ENCODE measurements around the gene CFAP46. TPM values are rescaled to one million over a fixed set of nuclear protein-coding genes. Genes with fewer than 3 reads are reported as not detected.
"Not testable (repeated sequence)": the region's sequence is repeated elsewhere in the genome, so short reads cannot be mapped to it uniquely, and the experiment has no call there.

The CFAP46 gene
- total and polyA plus RNA-seq, 2 donors: 0.53 TPM; not detected in 1

- Histone ChIP-seq H3K4me1 (ENCODE audit: insufficient read depth) (no peaks in the 10 kb centered on the region), H3K4me3 (ENCODE audit: low read depth, low read length) (no peak overlapping the region), H3K36me3 (ENCODE audit: insufficient read depth) (no peaks in the 10 kb centered on the region), H3K27ac (ENCODE audit: low read depth) (no peak overlapping the region)
- 92% methylated on average over 17 of the region's 17 CpGs for WGBS
- DNase-seq (ENCODE audit: extremely low spot score): no peak
Observed at GRCh38 chr10:132928261-132928660, 14.1 kb downstream of the CFAP46 start.

DNA sequence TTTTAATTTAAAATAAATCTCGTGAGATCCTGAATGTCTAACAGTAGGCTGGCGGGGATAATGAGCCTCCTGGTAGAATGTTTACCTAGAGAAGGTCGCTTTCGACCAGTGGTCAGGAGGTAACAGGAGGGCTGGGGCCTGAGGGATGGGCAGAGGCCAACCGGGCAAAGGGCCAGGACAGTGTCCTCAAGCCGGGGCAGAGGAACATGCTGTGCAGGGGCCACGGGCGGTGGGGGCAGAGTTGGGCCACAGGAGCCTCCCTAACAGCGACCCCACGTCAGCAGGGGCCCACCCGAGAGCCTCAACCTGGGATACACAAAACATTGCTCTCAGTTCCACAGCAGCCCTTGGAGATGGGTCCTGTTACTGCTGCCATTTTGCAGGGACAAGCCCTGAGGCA is 14.5 kb downstream of the CFAP46 start:
- H3K27ac ChIP-seq (ENCODE audit: low read depth): no peak overlapping the region
- 84% methylated on average over 11 of the region's 11 CpGs for WGBS
- no peaks in the 10 kb centered on the region for H3K36me3 ChIP-seq (ENCODE audit: insufficient read depth)
- no peak overlapping the region for H3K4me3 ChIP-seq (ENCODE audit: low read depth, low read length)
- no peaks in the 10 kb centered on the region for H3K4me1 ChIP-seq (ENCODE audit: insufficient read depth)
- DNase-seq (ENCODE audit: extremely low spot score): no peak

DNA sequence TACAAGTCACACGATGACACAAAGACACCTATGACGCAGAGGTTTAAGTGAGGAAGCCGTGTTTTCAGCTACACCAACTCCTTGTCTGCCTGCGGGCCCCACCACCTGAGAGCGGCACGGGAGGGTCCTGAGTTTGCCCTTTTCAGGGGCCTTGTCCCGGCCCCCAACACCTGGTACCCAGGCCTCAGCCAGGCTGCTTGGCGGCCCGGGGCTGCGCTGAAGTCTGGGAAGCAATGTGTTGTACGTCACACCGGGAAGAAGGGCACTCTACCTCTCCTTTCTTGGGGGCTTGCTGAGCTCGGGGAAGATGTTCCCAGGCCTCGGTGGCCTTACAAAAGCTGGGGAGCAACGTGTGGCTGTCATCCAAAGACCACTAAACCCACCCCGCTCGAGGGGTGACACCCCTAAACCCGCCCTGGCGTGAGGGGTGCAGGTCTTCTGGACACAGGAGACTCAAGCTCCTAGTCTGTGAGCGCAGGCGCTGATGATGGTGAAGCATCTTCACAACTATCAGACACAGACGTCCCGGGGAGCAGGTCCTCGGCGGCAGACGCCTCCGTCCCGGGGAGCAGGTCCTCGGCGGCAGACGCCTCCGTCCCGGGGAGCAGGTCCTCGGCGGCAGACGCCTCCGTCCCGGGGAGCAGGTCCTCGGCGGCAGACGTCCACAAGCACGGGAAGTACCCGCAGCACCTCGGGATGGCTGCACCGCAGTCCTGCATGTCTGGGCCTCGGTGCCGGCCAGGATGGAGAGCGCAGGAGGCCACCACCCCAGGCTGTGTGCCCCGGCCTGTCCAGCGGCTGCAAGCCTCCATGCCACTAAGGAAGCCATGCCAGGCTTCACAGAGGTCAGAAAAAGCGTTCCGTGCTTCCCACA is 15.4 kb downstream of the CFAP46 start:
- WGBS: 88% methylated on average over 52 of the region's 52 CpGs
- DNase-seq (ENCODE audit: extremely low spot score): no peak
- H3K4me1 ChIP-seq (ENCODE audit: insufficient read depth): no peaks in the 10 kb centered on the region
- H3K36me3 ChIP-seq (ENCODE audit: insufficient read depth): no peaks in the 10 kb centered on the region
- H3K4me3 ChIP-seq (ENCODE audit: low read depth, low read length): no peak overlapping the region
- H3K27ac ChIP-seq (ENCODE audit: low read depth): no peak overlapping the region

DNA sequence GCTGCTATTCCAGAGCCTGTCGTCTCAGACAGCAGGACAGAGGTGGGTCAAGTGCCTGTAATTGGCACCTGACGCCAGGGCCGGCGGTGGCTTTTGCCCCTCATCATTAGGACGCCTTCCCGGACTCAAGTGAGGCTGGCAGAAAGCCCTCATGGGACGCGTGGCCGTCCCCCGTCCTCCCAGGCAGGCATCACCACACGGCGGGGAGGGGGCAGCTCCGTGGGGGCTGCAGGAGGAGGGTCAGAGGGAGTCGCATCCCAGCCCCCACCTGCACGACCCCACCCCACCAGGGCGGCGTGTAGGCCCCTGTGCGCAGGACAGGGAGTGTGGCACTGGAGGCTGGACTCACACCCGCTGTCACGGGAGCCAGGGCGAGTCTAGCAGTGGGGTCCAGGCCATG is 16.3 kb downstream of the CFAP46 start:
- Histone ChIP-seq H3K27ac (ENCODE audit: low read depth) (no peak overlapping the region), H3K4me1 (ENCODE audit: insufficient read depth) (no peaks in the 10 kb centered on the region), H3K36me3 (ENCODE audit: insufficient read depth) (no peaks in the 10 kb centered on the region), H3K4me3 (ENCODE audit: low read depth, low read length) (no peak overlapping the region)
- no peak for DNase-seq (ENCODE audit: extremely low spot score)
- WGBS: 83% methylated on average over 21 of the region's 21 CpGs

DNA sequence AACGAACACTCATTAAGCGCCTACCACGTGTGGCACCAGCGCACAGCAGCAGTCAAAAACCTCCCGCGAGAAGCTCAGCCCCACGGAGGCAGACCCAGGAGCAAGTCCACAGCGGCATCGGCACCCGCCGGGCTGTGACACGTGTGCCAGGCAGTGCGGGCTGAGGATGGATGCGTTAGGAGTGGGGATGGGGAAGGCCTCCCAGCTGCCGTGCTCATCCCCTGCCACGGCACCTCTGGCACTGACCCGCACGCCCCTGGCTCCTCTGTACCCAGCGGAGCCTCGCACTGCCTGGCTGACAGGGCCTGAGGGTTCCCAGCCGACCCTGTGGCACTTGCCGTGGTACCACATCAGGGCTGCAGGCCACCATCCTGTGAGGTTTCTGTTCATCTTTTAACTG is 16.8 kb downstream of the CFAP46 start:
- no peak overlapping the region for H3K27ac ChIP-seq (ENCODE audit: low read depth)
- 93% methylated on average over 22 of the region's 22 CpGs for WGBS
- DNase-seq (ENCODE audit: extremely low spot score): no peak

GRCh38 chr10:132925071-132925561 is 17.3 kb downstream of the CFAP46 start:
- 86% methylated on average over 24 of the region's 24 CpGs for WGBS
- Histone ChIP-seq H3K27ac (ENCODE audit: low read depth) (no peak overlapping the region), H3K4me1 (ENCODE audit: insufficient read depth) (no peaks in the 10 kb centered on the region), H3K36me3 (ENCODE audit: insufficient read depth) (no peaks in the 10 kb centered on the region), H3K4me3 (ENCODE audit: low read depth, low read length) (no peak overlapping the region)
- DNase-seq (ENCODE audit: extremely low spot score): no peak

More for the DNA sequence above, 16.8 kb downstream of the CFAP46 start:
- H3K4me3 ChIP-seq (ENCODE audit: low read depth, low read length): no peak overlapping the region
- no peaks in the 10 kb centered on the region for H3K36me3 ChIP-seq (ENCODE audit: insufficient read depth)
- H3K4me1 ChIP-seq (ENCODE audit: insufficient read depth): no peaks in the 10 kb centered on the region

DNA sequence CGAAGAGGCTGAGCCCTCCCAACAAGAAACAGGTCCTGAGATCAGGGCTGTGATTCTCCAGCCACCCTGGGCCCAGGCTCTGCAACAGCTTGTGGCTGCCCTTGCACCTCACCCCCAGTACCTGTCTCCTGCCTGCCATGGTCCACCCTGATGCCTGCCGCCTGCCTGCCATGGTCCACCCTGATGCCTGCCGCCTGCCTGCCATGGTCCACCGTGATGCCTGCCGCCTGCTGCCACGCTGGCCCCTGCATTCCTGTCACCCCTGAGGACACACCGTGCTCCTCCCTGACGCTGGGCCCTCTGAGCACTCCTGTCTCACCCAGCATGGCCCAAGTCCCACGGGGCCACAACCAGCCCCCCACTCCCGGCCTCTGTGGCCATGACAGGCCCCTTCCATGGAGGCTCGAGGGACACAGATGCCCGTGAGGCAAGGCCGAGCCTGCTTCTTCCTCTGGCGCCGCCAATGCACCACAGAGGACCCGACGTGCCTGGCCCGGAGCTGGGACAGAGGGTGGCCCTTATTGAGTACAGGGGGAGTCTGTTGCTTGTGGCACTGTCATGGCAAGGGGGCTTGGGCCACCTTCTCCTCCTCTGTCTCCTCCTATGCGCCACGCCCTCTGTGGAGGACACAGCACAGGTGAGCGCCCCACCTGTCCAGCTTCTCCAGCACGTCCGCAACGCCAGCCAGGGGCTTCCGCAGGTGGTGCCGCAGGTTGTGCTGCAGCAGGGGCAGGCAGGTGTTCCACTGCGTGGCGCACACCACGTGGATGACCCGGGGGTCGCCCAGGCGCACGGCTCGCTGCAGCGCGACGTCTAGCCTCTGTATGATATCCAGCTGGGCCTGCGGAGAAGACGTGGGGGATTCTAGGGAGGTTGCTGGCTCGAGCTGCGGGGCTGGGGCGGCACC is 18.1 kb downstream of the CFAP46 start:
- DNase-seq (ENCODE audit: extremely low spot score): no peak
- H3K36me3 ChIP-seq (ENCODE audit: insufficient read depth): no peaks in the 10 kb centered on the region
- 93% methylated on average over 42 of the region's 42 CpGs for WGBS

GRCh38 chr10:132923384-132923783 is 19.0 kb downstream of the CFAP46 start:
- not testable (repeated sequence) for H3K4me3 ChIP-seq (ENCODE audit: low read depth, low read length); H3K4me1 ChIP-seq (ENCODE audit: insufficient read depth); H3K36me3 ChIP-seq (ENCODE audit: insufficient read depth); DNase-seq (ENCODE audit: extremely low spot score); H3K27ac ChIP-seq (ENCODE audit: low read depth)
- 83% methylated on average over 7 of the region's 7 CpGs for WGBS

More for the DNA sequence above, 18.1 kb downstream of the CFAP46 start:
- Histone ChIP-seq H3K27ac (ENCODE audit: low read depth) (no peak overlapping the region), H3K4me3 (ENCODE audit: low read depth, low read length) (no peak overlapping the region), H3K4me1 (ENCODE audit: insufficient read depth) (no peaks in the 10 kb centered on the region)

GRCh38 chr10:132922872-132923271 is 19.5 kb downstream of the CFAP46 start:
- 85% methylated on average over 17 of the region's 17 CpGs for WGBS
- H3K27ac ChIP-seq (ENCODE audit: low read depth): no peak overlapping the region
- no peaks in the 10 kb centered on the region for H3K4me1 ChIP-seq (ENCODE audit: insufficient read depth)
- H3K36me3 ChIP-seq (ENCODE audit: insufficient read depth): no peaks in the 10 kb centered on the region
- H3K4me3 ChIP-seq (ENCODE audit: low read depth, low read length): no peak overlapping the region
- no peak for DNase-seq (ENCODE audit: extremely low spot score)

DNA sequence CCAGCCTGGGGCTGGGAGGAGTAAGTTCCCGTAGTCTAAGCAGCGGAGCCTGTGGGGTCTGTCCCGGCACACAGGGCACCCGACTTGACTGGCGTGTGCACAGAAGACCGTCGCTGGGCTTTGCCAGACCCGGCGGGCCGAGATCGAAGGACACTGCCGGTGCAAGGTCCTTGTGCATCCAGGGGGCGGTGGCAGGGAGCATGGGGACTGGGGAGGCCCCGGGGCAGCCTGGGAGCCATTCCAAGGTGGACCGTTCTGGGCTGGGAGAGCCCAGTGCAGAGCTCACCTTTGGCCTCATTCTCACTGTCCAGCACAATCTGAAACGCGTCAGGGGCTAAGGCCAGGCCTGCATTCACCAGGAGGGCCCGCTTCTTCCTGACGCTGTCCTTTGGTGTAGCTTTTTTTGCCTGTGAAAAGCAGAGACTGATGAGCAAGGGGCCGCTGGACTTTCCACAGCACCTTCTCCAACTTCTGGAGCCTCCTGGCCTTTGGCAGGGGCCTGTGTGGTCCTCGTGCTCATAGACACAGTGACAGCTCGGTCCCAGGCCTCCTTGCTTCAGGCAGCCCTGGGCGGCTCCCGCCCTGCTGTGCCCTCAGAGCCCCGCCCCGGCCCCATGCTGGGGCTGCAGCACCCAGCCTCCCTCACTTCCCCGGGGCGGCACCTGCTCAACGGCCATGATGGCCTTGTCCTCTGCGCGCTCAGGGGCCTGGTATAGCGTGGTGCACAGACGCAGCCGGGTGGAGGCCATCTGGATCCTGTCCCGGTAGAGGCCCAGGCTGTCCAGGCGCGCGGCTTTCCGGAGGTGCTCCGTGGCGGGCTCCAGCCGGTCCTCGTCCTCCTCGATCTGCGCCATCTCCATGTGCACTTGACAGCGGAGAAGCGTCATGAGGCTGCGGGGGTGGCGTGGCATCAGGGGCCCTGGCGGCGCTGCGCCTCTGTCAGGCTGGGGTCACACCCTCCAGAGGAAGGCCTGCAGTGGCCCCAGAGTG is 20.3 kb downstream of the CFAP46 start:
- no peaks in the 10 kb centered on the region for H3K36me3 ChIP-seq (ENCODE audit: insufficient read depth)
- WGBS: 81% methylated on average over 52 of the region's 52 CpGs
- H3K27ac ChIP-seq (ENCODE audit: low read depth): no peak overlapping the region
- no peak for DNase-seq (ENCODE audit: extremely low spot score)
- no peak overlapping the region for H3K4me3 ChIP-seq (ENCODE audit: low read depth, low read length)
- no peaks in the 10 kb centered on the region for H3K4me1 ChIP-seq (ENCODE audit: insufficient read depth)

GRCh38 chr10:132921086-132921485 is 21.3 kb downstream of the CFAP46 start:
- no peaks in the 10 kb centered on the region for H3K4me1 ChIP-seq (ENCODE audit: insufficient read depth)
- no peak for DNase-seq (ENCODE audit: extremely low spot score)
- 87% methylated on average over 18 of the region's 18 CpGs for whole genome bisulfite sequencing
- no peaks in the 10 kb centered on the region for H3K36me3 ChIP-seq (ENCODE audit: insufficient read depth)
- H3K27ac ChIP-seq (ENCODE audit: low read depth): no peak overlapping the region
- no peak overlapping the region for H3K4me3 ChIP-seq (ENCODE audit: low read depth, low read length)

- Histone ChIP-seq H3K27ac (ENCODE audit: low read depth) (no peak overlapping the region), H3K4me3 (ENCODE audit: low read depth, low read length) (no peak overlapping the region), H3K4me1 (ENCODE audit: insufficient read depth) (no peaks in the 10 kb centered on the region), H3K36me3 (ENCODE audit: insufficient read depth) (no peaks in the 10 kb centered on the region)
- WGBS: 76% methylated on average over 38 of the region's 38 CpGs
- no peak for DNase-seq (ENCODE audit: extremely low spot score)
Observed at GRCh38 chr10:132920101-132920925, 22.1 kb downstream of the CFAP46 start.
